GM21576 (cell line): ENCODE measurements around the gene DEFB131A.
"Not testable (repeated sequence)": the region's sequence is repeated elsewhere in the genome, so short reads cannot be mapped to it uniquely, and the experiment has no call there.

Experiments used
- ATAC-seq: cut with Tn5 transposase; IDR thresholded peaks from one replicate; pipeline ENCODE4 v1.9.1; 2021; ENCODE audit warnings: mild to moderate bottlenecking, moderate library complexity; ENCODE audit not compliant: unreplicated experiment

Gene DEFB131A

DNA sequence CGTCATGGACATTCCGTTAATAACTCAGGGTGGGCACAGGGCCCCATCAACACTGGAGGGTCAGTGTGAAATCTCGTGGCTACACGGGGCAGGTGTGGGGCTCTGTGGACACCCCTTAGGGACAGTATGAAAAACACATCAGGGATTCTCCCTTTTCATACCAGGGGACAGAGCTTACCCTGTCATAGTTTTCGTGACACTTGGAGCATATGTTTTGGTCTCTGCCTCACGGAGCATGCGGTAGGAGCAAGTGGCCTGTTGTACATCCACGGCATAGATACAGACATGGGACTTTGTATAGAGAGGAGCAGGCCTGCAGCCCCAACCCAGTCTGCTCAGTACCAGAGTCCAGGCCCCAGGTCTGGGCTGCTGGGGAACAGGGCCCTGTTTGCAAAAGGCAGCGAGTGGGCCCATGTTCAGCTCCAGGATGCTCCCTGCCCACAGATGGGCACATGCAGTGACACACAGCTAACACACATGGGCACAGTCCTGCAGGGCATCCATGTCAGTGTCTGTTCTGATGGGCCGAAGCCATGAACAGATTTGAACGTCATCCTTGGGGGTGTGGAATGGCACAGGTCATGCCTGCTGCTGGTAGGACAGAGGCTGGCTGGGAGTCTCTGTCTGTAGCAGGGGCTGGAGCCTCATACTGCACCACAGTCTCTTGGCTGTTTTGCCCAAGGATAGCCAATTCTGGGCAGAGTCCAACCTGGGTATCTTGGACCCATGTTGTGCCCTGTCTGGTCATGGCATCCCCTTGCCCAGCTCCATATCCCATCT, 50.2 kb downstream of the DEFB131A start:
- not testable (repeated sequence) for ATAC-seq

DNA sequence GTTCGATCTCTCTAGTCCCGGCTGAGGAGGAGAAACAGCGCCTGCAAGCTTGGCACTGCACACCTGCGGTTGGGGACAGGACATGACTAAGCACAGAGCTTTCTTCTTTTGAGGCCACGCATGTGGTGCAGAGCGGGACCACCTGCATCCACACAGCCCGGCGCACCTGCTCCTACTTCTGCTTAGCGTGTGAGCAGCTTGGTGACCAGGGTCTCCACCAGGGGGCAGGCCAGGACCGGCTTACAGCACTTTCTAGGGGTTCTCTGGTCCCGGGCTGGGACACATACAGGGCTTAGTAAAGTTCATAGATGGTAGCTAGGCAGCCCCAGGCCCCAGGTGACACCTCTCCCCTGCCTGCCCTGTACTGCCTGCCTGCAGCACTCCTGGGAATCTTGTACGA, 51.2 kb downstream of the DEFB131A start:
- not testable (repeated sequence) for ATAC-seq

DNA sequence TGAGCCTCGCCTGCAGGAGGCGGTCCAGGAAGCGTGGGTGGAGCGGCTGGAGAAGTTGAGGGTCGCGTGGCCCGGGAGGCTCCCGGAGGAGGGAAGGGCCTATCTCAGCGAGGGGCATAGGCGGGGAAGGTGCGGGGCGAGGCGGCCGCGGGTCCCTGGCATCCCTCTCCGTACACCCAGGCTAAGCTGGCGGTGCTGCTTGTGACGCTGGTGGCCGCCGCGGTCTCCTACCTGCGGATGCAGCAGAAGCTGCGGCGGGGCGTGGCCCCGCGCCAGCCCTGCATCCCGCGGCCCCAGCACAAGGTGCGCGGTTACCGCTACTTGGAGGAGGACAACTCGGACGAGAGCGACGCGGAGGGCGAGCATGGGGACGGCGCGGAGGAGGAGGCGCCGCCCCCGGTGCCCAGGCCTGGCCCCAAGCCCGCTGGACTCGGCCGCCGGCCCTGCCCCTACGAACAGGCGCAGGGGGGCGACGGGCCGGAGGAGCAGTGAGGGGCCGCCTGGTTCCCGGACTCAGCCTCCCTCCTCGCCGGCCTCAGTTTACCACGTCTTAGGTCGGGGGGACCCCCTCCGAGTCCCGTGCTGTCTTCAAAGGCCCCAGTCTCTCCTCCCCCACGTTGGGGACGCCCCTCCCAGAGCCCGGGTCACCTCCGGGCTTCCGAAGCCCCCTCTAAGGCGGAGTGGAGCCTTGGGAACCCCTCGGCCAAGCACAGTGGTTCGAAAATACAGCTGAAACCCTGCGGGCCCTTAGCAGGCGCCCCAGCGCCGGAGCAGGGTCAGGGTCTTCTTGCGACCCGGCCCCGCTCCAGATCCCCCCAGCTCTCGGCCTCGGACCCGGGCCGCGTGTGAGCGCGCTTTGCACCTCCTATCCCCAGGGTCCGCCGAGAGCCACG, 53.6 kb downstream of the DEFB131A start:
- ATAC-seq, result not testable (repeated sequence)

DNA sequence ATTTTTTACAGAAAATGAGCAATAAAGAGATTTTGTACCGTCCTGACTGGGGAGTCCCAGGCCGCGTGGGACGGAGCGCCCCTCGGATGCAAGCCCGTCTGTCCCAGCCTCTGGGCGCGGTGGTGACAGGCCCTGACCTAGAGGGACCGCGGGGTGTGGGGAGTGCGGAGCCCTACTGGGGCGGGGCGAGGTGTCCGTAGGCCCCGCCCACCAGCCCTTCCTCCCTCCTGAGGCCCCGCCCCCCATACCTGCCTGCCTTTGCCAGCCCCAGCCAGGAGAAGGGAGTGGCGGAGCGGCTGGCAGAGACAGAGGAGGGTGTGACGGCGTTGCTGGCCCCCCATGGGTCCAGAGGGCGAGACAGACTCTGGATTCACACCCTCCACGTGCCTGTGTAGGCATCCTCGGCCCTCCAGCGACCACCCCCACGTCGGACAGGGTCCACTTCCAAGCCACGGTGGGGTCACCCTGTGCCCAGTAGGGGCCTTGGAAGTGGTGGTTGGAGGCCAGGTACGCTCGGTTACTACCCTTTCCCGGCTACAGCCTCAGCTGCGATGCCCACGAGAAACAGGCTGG, 54.3 kb downstream of the DEFB131A start:
- ATAC-seq, result not testable (repeated sequence)

DNA sequence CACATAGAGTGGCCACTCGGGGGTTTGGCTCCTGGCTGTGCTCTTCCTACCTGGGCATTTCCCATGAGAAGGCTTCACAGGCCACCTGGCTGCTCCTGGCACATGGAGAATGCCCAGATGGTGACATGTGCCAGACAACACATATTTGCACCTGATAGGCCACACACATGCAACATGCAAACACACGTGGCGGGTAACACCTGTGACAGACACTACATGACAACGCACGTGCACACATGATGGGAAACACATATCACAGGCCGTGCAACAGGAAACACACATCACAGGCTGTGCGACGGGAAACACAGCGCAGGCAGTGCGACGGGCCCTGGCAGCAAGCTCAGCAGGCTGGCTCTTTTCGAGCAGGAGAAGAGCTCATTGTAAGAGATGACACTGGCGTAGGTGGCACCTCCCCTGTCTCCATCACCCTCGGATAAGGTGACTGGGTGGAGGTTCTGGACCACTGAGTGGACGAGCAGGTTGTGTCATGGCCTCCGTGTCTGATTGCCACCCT, 55.8 kb downstream of the DEFB131A start:
- ATAC-seq, result not testable (repeated sequence)
